HG02642 (cell line): ENCODE measurements around the gene RAVER2.
"Not testable (repeated sequence)": the region's sequence is repeated elsewhere in the genome, so short reads cannot be mapped to it uniquely, and the experiment has no call there.

ENCODE experiments used
- ATAC-seq: cut with Tn5 transposase; IDR thresholded peaks from one replicate; pipeline ENCODE4 v1.9.1; 2021; ENCODE audit warnings: mild to moderate bottlenecking; ENCODE audit not compliant: unreplicated experiment, poor library complexity

RAVER2 gene, protein sequence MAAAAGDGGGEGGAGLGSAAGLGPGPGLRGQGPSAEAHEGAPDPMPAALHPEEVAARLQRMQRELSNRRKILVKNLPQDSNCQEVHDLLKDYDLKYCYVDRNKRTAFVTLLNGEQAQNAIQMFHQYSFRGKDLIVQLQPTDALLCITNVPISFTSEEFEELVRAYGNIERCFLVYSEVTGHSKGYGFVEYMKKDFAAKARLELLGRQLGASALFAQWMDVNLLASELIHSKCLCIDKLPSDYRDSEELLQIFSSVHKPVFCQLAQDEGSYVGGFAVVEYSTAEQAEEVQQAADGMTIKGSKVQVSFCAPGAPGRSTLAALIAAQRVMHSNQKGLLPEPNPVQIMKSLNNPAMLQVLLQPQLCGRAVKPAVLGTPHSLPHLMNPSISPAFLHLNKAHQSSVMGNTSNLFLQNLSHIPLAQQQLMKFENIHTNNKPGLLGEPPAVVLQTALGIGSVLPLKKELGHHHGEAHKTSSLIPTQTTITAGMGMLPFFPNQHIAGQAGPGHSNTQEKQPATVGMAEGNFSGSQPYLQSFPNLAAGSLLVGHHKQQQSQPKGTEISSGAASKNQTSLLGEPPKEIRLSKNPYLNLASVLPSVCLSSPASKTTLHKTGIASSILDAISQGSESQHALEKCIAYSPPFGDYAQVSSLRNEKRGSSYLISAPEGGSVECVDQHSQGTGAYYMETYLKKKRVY

DNA sequence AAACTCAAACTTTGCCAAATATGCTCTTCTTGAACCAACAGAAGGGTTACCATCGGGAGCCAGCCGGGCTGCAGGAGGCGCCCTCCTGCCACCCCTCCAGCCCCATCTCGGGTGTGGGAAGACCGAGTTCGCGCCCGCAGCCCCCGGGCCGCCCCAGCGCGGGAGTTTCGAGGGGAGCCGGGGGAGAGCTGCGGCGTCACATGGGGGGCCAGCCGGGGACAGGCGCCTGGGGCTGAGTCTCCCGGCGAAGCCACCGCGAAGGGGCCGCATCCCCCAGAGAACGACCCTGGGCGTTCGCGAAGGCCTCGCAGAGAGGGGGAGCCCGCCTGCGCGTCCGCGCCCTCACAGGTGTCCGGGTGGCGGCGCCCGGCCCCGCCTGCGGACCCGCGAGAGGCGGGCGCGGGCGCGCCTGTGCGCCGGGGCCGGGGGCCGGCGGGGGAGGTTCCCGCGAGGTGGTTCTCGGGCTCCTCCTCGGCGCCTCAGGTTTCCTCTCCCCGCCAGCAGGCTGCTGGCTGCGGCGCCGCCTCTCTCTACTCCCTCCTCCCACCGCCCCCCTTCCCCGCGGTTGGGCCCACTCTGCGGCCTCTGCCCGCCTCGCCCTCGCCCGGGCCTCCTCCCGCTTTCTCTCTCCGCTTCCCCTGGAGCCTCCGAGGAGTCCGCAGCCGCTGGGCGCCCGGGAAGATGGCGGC is at the start of gene RAVER2:
TSS of gene RAVER2 (plus strand) at position 584 of the 689 bp plus-strand sequence. CDS start at position 682, 98 bp downstream.
- ATAC-seq = peak; percentile 75

DNA sequence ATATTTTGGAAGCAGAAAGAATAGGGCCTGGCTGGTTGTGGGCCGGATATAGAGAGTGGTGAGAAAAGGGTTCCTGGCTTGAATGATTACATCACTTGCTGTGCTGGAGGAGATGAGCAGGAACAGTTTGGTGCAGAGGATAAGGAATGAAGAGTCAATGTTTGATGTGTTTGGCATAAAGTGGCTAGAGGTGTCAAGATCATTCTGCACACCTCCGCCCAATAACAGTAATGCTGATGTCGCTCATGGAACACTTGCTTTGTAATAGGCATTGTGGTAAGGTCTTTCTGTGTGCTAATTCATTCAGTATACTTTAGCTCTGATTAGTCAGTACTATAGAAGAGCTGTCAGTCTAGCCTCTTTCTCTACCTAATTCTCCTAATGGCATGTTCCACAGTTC is 48.0 kb upstream of the RAVER2 start:
- no peak for ATAC-seq

DNA sequence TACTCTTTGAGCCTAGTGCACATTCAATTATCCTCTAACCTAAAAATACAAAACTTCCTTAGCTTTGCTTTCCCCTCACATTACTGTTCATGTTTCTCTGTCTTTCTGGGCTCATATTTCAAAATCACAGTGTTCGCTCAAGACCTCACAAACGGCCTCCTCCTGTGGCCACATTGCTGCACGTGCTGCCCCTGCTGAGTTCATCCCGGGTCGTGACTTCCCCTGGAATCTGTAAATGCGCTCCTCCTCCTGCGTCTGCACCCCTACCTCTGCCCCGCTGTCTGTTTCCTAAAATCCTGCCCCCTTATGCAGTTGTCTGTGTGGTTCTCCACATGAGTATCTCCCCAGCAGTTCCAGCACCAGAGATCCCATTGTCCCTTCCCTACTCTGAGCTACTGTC is 45.5 kb upstream of the RAVER2 start:
- no peak for ATAC-seq

DNA sequence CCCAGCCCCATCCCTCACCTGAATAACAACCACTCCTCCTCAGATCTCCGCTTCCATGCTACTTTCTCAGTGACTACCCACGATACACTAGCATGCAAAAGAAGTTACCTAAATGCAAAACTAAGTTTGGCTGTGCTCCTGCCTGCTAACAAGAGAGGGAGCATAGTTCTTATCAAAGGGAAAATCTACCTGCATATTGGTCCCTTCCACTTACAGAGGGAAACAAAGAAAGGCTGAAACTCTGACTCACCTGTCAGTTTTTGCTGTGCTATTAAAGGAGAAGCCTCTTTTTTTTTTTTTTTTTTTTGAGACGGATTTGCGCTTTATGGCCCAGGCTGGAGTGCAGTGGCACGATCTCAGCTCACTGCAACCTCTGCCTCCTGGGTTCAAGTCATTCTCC is 43.8 kb upstream of the RAVER2 start:
- ATAC-seq = no peak

DNA sequence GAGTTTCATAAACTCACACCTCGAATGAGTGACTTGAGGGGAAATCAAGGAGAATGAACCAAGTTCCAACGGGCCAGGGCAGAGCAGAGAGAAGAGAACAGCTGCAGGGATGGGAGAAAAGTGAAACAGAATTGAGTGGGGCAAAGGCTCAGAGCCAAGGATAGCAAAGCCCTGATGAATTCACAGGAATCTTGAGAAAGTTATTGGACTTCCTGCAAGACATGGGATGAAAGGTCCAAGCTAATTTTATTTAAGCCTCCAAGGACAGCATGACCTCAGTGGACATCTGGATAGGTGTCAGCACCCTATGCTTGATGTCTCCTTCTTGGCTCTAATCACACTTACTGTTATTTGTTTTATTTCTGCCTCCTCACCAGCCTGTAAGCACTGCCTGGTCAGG is 43.0 kb upstream of the RAVER2 start:
- no peak for ATAC-seq

DNA sequence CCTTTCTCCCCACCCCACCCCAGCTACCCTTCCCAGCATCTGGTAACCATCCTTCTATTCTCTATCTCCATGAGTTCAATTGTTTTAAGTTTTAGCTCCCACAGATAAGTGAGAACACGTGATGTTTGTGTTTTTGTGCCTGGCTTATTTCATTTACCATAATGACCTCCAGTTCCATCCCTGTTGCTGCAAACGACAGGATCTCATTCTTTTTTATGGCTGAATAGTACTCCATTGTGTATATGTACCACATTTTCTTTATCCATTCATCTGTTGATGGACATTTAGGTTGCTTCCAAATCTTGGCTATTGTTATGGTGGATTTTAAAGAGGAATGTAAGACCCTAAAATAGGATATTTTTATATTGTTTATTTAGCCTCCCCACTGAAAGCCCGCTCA is 42.2 kb upstream of the RAVER2 start:
- not testable (repeated sequence) for ATAC-seq

DNA sequence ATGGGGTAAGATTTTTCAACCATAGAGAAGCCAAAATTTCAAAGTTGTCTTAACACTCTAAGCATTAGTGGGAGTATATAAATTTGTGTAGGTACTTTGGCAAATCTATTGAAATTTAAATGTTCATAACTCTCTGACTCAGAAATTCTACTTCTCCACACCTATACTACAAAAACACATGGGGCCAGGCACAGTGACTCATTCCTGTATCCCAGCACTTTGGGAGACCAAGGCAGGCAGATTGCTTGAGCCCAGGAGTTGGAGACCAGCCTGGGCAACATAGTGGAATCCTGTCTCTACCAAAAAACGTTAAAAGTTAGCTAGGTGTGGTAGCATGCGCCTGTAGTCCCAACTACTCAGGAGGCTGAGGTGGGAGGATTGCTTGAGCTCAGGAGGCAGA is 41.3 kb upstream of the RAVER2 start:
- no peak for ATAC-seq

DNA sequence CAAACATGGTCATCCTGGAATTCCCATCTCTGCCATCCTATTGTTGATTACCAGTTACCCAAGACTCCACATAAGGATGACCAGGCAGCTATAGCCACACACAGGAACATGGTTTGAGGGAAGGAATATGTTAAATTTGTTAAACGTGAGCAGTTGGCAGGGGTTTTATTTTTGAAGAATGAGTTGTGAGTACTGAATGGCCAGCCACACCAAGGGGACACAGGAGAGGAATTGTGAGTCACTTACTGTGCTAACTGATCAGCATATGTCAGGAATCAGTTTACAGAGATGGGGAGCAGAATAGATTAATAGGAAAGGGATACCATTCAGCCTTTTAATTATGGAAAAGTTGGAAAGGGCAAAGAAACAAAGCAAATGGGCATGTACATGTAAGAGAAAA is 39.3 kb upstream of the RAVER2 start:
- no peak for ATAC-seq

DNA sequence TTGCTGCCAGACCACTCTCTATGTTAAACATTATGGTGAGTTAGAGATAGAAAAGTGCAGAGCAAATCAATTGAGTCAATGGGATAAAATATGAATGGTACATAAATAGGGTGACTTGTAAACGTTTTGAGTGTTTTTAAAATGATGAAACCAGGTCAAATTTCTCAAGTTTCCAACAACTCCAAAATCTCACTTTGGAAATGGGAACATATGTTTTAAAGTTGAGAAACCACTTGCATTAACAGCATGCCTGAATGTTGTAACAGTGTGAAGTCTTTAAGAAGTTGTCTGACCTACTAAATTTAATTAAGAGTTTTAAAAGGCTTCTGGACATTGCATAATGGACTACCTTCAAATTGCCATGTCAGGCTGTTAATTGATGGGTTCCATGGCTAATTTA is 33.6 kb upstream of the RAVER2 start:
- no peak for ATAC-seq

DNA sequence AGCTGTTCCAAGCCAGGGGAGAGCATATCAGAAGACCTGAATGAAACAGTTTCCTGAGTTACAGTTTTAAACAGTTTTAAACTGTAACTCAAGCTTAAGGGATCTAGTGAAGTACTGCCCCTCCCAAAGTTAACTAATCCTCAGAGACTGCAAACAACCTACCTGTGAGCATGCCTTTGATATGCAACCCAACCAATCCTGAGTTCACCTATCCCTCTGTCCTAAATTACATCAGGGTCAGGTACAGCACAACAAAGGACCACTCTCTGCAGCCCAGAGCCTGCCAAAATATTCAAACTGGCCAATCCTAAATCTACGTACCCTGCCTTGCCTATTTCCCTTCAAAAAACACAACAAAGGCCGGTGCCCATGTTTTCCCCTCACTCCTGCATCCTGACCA is 32.8 kb upstream of the RAVER2 start:
- no peak for ATAC-seq

DNA sequence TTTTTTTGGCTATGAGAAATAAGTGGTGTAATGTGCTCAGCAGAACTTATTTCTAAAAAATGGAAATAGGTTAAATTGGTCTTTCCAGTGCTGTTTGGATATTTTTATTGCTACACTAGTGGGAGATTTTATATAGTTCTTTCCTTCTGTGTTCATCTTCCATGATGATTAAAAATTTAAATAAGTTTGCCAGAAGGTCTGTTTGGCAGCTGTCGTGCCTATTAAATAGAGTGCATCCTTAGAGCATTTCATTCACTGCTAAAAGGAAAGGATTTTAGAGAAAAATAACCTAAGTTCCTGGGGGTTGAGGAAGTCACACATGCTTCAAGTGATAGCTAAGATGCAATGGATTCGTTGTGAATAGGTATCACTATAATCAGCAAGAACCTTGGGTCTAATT is 29.7 kb upstream of the RAVER2 start:
- ATAC-seq = no peak

DNA sequence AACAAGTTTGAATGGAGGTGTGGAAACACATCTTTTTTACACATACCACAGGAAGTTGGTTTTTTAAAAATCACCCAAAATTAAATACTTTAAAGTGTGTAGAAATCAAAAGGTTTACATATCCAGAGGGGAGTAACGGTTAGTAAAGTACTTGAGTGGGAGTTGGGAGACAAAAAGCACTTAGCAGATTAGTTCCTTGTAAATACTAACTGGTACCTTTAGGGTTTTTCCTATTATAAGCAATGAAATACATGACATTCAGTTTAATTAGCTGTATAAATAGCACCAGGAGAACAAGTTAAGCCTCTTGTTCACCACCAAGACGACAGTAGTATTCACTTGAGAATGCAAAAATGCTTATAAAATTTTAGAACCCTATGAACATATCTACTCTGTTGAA is 23.7 kb upstream of the RAVER2 start:
- no peak for ATAC-seq

DNA sequence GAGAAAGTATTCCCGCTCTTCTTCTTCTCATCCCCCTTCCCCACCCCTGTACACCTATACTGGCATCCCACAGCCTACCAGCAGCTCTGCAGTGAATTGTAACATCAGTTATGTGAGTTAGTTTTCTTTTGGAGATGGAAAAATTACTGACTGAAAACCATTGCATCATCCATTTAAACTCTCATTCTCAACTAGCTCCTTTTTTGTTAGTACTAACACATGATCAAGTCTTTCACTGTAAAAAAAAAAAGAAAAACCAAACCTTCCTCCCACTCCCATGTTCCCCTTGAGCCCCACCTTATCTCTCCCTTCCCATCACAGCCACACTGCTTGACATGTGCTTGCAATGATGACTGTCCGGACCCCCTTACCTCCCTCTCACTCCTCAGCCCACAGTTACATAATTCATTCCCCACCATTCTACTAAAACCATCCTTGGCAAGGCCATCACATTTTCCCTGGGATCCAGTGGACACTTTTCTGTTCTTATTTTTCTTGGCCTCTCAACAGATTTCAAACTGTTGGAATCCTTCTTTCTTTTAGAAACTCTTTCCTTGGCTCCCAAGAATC is 23.2 kb upstream of the RAVER2 start:
- no peak for ATAC-seq

DNA sequence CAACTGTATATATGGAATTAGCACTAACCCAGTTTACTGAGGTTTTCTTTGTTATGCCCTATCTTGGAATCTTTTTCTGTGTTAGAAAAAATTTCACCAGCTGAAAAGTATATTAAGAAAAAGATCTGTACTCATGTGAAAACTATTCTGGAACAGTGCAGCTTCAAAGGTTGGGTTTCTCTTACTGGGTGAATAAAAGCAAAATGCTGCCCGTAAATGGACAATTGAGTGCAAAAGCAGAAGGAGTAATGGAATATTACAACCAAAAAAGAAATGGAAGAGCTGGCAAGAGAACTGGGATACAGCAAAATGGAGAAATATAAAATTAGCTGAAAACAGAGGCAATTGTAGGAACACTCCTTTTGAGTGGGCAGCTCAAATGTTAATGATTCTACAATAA is 17.0 kb upstream of the RAVER2 start:
- ATAC-seq = no peak

DNA sequence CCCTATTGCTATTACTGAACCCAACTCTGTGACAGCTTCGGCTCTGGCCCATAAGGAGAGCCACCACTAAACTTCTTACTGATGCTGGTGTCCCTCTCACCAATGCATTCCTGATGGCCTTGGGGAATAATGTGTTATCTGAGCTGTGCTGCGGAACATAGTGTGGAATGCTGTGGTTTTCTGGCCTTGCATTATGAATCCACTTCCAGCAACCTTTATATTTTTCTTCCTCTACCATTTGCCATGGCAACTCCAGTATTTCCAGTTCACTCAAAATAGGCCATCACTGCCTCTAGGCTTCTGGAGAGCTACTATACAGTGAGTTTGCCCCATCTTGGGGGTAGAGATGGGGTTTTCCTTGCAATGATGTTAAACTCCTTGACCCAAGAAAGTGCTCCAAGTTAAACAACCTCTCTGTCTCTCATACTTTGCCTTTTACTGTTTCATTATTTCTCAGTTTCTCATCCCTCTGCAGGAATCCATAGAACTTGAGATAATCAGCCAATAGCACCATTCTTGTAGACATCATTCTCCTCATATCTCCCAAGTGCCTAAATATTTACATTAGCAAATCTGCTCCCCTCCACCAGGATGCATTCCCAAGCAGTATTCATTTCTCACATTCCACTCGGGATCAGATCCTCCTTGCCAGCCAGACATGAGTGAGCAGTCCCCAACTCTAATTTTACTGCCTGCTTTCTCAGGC is 11.1 kb upstream of the RAVER2 start:
- no peak for ATAC-seq

DNA sequence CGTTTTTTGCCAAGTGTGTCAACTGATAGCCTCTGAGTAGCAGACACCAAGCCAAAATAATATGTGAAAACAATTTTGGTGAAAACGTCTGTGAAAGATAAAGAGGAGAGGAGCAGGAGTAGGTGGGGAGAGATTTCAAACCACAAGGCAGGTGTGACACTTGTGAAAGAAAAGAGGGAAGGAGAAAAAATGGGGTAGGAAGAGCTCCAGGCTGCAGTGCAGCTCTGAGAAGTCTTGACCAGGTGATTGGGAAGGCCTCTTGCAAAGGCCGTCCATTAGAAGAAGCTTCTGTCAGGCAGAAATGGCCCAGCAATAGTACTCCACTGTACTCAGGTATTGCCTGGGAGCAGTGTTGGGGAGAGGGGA is 10.6 kb upstream of the RAVER2 start:
- no peak for ATAC-seq

DNA sequence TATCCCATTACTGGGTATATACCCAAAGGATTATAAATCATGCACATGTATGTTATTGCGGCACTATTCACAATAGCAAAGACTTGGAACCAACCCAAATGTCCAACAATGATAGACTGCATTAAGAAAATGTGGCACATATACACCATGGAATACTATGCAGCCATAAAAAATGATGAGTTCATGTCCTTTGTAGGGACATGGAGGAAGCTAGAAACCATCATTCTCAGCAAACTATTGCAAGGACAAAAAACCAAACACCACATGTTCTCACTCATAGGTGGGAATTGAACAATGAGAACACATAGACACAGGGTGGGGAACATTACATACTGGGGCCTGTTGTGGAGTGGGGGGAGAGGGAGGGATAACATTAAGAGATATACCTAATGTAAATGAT is 4.2 kb upstream of the RAVER2 start:
- not testable (repeated sequence) for ATAC-seq

DNA sequence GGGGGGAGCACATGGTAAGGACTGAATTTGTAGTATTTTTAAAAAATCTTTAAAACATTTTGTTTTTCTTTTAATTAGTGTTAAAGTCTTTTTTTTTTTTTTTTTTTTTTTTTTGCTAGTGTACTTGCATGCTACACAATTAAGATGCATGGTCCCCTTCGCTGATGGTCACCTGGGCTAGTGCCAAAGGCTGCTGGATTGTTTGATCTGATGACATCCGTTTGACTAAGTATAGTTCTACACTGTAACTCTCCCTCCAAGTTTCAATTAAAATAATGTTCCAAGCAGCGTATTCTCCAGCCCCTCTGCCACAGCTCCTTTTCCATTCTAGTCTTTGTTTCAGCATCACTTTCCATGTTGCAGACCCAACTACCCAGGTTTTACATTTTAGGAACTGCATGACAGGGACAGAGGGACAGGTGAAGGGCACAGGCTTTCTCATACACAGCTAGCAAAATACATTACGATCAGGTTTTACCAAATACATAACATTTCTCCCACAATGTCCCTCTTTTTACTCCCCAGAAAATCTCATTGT is 852 bp upstream of the RAVER2 start:
- no peak for ATAC-seq

DNA sequence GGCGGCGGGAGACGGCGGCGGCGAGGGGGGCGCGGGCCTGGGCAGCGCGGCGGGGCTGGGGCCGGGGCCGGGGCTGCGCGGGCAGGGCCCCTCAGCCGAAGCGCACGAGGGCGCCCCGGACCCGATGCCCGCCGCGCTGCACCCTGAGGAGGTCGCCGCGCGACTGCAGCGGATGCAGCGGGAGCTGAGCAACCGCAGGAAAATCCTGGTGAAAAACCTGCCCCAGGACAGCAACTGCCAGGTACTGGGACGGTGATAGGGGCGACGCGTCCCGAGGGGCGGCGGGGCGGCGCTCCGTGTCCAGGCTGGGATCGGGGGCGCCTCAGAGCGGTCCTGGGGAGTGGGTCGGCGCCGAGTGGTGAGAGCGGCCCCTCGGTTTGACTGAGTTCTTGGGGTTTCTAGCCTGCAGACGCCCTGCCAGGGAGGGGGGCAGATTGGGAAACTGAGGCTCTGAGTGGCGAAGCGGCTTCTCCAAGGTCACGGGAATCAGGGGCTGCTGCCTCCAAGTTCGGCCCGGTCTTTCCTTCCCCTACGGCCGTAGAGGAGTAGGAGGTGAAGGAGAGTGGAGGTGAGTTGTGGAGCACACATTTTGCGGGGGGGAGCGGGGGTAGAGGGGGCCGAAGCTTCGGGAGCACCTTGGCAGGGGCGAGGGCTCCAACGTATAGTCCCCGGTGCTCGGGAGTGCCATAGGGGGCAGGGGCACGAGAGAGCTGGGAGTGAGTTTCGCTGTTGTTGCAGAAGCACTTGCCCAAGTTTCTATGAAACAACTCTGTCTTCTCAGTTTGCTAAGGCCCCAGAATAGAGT is 508 bp downstream of the RAVER2 start:
- peak; percentile 23 for ATAC-seq
